GM23338 (cell line): ENCODE results near the gene TOMM7. TPM values are rescaled to one million over a fixed set of nuclear protein-coding genes. Genes with fewer than 3 reads are reported as not detected.

Experiments
- ATAC-seq: fragments of 200-7000 bp; cut with Tn5 transposase; 3 replicates; pipeline ENCODE4 v1.9.1; 2020
- DNase-seq: peaks from one replicate; pipeline ENCODE4 v3.0.0-alpha.2; 2015; ENCODE audit warnings: low spot score
- H2AFZ ChIP-seq: fragments of 200-600 bp; sonication (generic); 2 replicates; pipeline ENCODE4 v1.8.0; 2016; ENCODE audit warnings: antibody characterized with exemption, mild to moderate bottlenecking, moderate library complexity
- H3F3A ChIP-seq: fragments of 200-600 bp; sonication (generic); replicated peaks from 2 replicates; pipeline ENCODE4 v1.8.0; 2017; ENCODE audit warnings: antibody characterized with exemption, mixed run types, low read depth
- H3K27ac ChIP-seq: fragments of 200-600 bp; sonication (generic); 2 replicates; pipeline ENCODE4 v1.6.1; 2016; ENCODE audit warnings: low read depth
- H3K27me3 ChIP-seq: fragments of 200-600 bp; sonication (generic); 2 replicates; pipeline ENCODE4 v1.8.0; 2016; ENCODE audit warnings: mild to moderate bottlenecking, mixed run types, moderate library complexity; ENCODE audit not compliant: insufficient read depth
- H3K36me3 ChIP-seq: fragments of 200-600 bp; sonication (generic); 2 replicates; pipeline ENCODE4 v1.8.0; 2016; ENCODE audit warnings: mild to moderate bottlenecking; ENCODE audit not compliant: insufficient read depth
- H3K4me1 ChIP-seq: fragments of 200-600 bp; sonication (generic); 2 replicates; pipeline ENCODE4 v1.8.0; 2016; ENCODE audit warnings: mild to moderate bottlenecking, moderate library complexity; ENCODE audit not compliant: insufficient read depth
- H3K4me2 ChIP-seq: fragments of 200-600 bp; sonication (generic); 2 replicates; pipeline ENCODE4 v1.7.1; 2017; ENCODE audit warnings: mixed run types
- H3K4me3 ChIP-seq: fragments of 200-600 bp; sonication (generic); 2 replicates; pipeline ENCODE4 v1.6.1; 2016; ENCODE audit warnings: mixed run types
- H3K79me2 ChIP-seq: fragments of 200-600 bp; sonication (generic); replicated peaks from 2 replicates; pipeline ENCODE4 v1.8.0; 2017; ENCODE audit warnings: mild to moderate bottlenecking; ENCODE audit not compliant: insufficient read depth
- H3K9me2 ChIP-seq: fragments of 200-600 bp; sonication (generic); 2 replicates; pipeline ENCODE4 v1.8.0; 2017; ENCODE audit not compliant: insufficient read depth
- H4K20me1 ChIP-seq: fragments of 200-600 bp; sonication (generic); replicated peaks from 2 replicates; pipeline ENCODE4 v1.8.0; 2017; ENCODE audit warnings: mild to moderate bottlenecking; ENCODE audit not compliant: insufficient read depth
- H3K27ac Mint-ChIP-seq: 2 replicates; pipeline ENCODE4 v1.8.0; 2020; ENCODE audit warnings: inconsistent platforms, mild to moderate bottlenecking, moderate library complexity, mixed read lengths
- H3K27me3 Mint-ChIP-seq: 3 replicates; pipeline ENCODE4 v1.8.0; 2022; ENCODE audit warnings: low read depth, mild to moderate bottlenecking, moderate library complexity, mixed read lengths, inconsistent platforms; ENCODE audit not compliant: insufficient read depth, poor library complexity
- H3K36me3 Mint-ChIP-seq: 3 replicates; pipeline ENCODE4 v1.8.0; 2021; ENCODE audit warnings: low read depth, mild to moderate bottlenecking, inconsistent platforms, moderate library complexity, mixed read lengths
- H3K4me1 Mint-ChIP-seq: 3 replicates; pipeline ENCODE4 v1.8.0; 2020; ENCODE audit warnings: mild to moderate bottlenecking, inconsistent platforms, mixed read lengths
- H3K4me3 Mint-ChIP-seq: 3 replicates; pipeline ENCODE4 v1.8.0; 2021; ENCODE audit warnings: moderate library complexity, mild to moderate bottlenecking, inconsistent platforms, mixed read lengths
- H3K9me3 Mint-ChIP-seq: 3 replicates; pipeline ENCODE4 v1.8.0; 2020; ENCODE audit warnings: moderate library complexity, mild to moderate bottlenecking, inconsistent platforms, mixed read lengths
- CREB1 ChIP-seq: fragments of 250-450 bp; sonication (Bioruptor Pico); IDR thresholded peaks from 2 replicates; pipeline ENCODE4 v1.5.0; 2020; ENCODE audit warnings: low read depth, mild to moderate bottlenecking, moderate library complexity
- EZH2 ChIP-seq: fragments of 200-600 bp; sonication (generic); IDR thresholded peaks from one replicate; pipeline ENCODE4 v1.8.0; 2017; ENCODE audit warnings: antibody characterized with exemption, mild to moderate bottlenecking, low read depth; ENCODE audit not compliant: unreplicated experiment
- EZH2phosphoT487 ChIP-seq: fragments of 200-600 bp; sonication (generic); IDR thresholded peaks from one replicate; pipeline ENCODE4 v1.8.1; 2018; ENCODE audit warnings: antibody characterized with exemption; ENCODE audit not compliant: unreplicated experiment
- JUNB ChIP-seq: IDR thresholded peaks from one replicate; pipeline ENCODE4 v1.6.1; 2016; ENCODE audit warnings: antibody characterized with exemption; ENCODE audit not compliant: unreplicated experiment
- NANOG ChIP-seq: IDR thresholded peaks from 2 replicates; pipeline ENCODE4 v1.6.1; 2016; ENCODE audit warnings: antibody characterized with exemption, borderline replicate concordance
- POLR2AphosphoS5 ChIP-seq: IDR thresholded peaks from 2 replicates; pipeline ENCODE4 v1.6.1; 2016; ENCODE audit warnings: antibody characterized with exemption, low read depth
- STAT1 ChIP-seq: IDR thresholded peaks from one replicate; pipeline ENCODE4 v1.6.1; 2016; ENCODE audit warnings: antibody characterized with exemption; ENCODE audit not compliant: unreplicated experiment
- ZNF114 ChIP-seq: fragments of 250-450 bp; sonication (Bioruptor Pico); IDR thresholded peaks from 2 replicates; pipeline ENCODE4 v1.5.0; 2020; ENCODE audit warnings: mild to moderate bottlenecking, moderate library complexity
- ZNF331 ChIP-seq: fragments of 250-450 bp; sonication (Bioruptor Pico); IDR thresholded peaks from 2 replicates; pipeline ENCODE4 v1.5.0; 2020; ENCODE audit warnings: low read depth, mild to moderate bottlenecking, moderate library complexity
- polyA plus RNA-seq: library from polyadenylated mRNA; unstranded; fragments of >200 nt; fragmentation: Nextera tagmentation; extraction: Ambion mirVana; gene quantifications from 2 replicates; pipeline ENCODE4 v1.2.1, GENCODE V29; 2016
- total RNA-seq: library from RNA; depleted of rRNA; stranded (reverse); fragments of >200 nt; shearing (Covaris generic); gene quantifications from 2 replicates; pipeline ENCODE4 v1.2.3, GENCODE V29; 2014
- TF ChIP-seq, protein P1 (sequence below): IDR thresholded peaks from one replicate; pipeline ENCODE4 v1.6.1; 2018; ENCODE audit warnings: antibody characterized with exemption; ENCODE audit not compliant: unreplicated experiment
- TF ChIP-seq, protein P2 (sequence below): IDR thresholded peaks from 2 replicates; pipeline ENCODE4 v1.6.1; 2016; ENCODE audit warnings: antibody characterized with exemption
- TF ChIP-seq, protein P3 (sequence below), 2 experiments: fragments of 200-600 bp in 1 of 2; sonication (generic) in 1 of 2; conservative IDR thresholded peaks; 2 replicates each; pipeline versions ENCODE4 v1.5.1 to v1.6.1; 2016 to 2017; ENCODE audit warnings: antibody characterized with exemption in 2 of 2, low read depth in 2 of 2, mild to moderate bottlenecking in 2 of 2, moderate library complexity in 1 of 2
- TF ChIP-seq, protein P4 (sequence below): fragments of 250-450 bp; sonication (Bioruptor Pico); IDR thresholded peaks from 2 replicates; pipeline ENCODE4 v1.5.0; 2020; ENCODE audit warnings: mild to moderate bottlenecking, moderate library complexity

Gene TOMM7
- total and polyA plus RNA-seq, 2 experiments from 2014 or later, result 164 to 920 TPM

DNA sequence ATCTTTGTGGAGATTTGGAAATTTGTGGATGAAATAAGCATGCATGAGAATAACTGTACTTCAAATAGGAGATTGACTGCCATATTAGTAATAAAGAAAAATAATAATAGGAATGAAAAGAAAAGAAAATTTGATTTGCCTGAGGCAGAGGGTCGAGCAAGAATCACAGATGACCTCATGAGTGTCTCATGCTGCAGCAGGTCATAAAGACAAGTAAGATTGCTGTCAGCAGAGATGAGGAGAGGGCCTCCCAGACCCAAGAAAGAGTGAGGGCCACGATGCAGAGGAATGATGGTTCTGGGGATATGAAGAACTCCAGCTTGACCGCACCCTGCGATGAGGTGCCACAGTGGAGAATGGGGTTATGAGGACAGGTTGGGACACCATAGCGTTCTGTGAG, 39.2 kb downstream of the TOMM7 start:
- no peak overlapping the region for H3K4me2 ChIP-seq
- H3K9me2 ChIP-seq, result peaks cover 11% of the 10 kb centered on the region
- Mint-ChIP-seq H3K36me3 (no peaks in the 10 kb centered on the region), H3K27me3 (no peaks in the 10 kb centered on the region), H3K9me3 (peaks cover 2% of the 10 kb centered on the region; the same call in 1 of the 3 replicates), H3K4me3 (no peak overlapping the region), H3K27ac (no peak overlapping the region), H3K4me1 (no peaks in the 10 kb centered on the region; the same call in 2 of the 3 replicates)
- no peak overlapping the region for H3K4me3 ChIP-seq
- H3K27me3 ChIP-seq, result no peaks in the 10 kb centered on the region
- no peak overlapping the region for H3K27ac ChIP-seq
- no peak overlapping the region for H2AFZ ChIP-seq
- no peaks in the 10 kb centered on the region for H3K36me3 ChIP-seq
- H3K79me2 ChIP-seq, result no peaks in the 10 kb centered on the region
- no peak for DNase-seq
- ATAC-seq, result no peak
- H3F3A ChIP-seq, result no peaks in the 10 kb centered on the region
- no peaks in the 10 kb centered on the region for H4K20me1 ChIP-seq
- TF ChIP-seq, protein P1, sequence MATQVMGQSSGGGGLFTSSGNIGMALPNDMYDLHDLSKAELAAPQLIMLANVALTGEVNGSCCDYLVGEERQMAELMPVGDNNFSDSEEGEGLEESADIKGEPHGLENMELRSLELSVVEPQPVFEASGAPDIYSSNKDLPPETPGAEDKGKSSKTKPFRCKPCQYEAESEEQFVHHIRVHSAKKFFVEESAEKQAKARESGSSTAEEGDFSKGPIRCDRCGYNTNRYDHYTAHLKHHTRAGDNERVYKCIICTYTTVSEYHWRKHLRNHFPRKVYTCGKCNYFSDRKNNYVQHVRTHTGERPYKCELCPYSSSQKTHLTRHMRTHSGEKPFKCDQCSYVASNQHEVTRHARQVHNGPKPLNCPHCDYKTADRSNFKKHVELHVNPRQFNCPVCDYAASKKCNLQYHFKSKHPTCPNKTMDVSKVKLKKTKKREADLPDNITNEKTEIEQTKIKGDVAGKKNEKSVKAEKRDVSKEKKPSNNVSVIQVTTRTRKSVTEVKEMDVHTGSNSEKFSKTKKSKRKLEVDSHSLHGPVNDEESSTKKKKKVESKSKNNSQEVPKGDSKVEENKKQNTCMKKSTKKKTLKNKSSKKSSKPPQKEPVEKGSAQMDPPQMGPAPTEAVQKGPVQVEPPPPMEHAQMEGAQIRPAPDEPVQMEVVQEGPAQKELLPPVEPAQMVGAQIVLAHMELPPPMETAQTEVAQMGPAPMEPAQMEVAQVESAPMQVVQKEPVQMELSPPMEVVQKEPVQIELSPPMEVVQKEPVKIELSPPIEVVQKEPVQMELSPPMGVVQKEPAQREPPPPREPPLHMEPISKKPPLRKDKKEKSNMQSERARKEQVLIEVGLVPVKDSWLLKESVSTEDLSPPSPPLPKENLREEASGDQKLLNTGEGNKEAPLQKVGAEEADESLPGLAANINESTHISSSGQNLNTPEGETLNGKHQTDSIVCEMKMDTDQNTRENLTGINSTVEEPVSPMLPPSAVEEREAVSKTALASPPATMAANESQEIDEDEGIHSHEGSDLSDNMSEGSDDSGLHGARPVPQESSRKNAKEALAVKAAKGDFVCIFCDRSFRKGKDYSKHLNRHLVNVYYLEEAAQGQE, result no peak
- TF ChIP-seq, protein P2, sequence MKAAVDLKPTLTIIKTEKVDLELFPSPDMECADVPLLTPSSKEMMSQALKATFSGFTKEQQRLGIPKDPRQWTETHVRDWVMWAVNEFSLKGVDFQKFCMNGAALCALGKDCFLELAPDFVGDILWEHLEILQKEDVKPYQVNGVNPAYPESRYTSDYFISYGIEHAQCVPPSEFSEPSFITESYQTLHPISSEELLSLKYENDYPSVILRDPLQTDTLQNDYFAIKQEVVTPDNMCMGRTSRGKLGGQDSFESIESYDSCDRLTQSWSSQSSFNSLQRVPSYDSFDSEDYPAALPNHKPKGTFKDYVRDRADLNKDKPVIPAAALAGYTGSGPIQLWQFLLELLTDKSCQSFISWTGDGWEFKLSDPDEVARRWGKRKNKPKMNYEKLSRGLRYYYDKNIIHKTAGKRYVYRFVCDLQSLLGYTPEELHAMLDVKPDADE, result no peak
- TF ChIP-seq JUNB (no peak), EZH2phosphoT487 (no peak), NANOG (no peak), STAT1 (no peak), ZNF331 (CRISPR knock-in tag) (no peak), CREB1 (CRISPR knock-in tag) (no peak), EZH2 (no peak), POLR2AphosphoS5 (no peak), ZNF114 (no peak)
- TF ChIP-seq, protein P3, sequence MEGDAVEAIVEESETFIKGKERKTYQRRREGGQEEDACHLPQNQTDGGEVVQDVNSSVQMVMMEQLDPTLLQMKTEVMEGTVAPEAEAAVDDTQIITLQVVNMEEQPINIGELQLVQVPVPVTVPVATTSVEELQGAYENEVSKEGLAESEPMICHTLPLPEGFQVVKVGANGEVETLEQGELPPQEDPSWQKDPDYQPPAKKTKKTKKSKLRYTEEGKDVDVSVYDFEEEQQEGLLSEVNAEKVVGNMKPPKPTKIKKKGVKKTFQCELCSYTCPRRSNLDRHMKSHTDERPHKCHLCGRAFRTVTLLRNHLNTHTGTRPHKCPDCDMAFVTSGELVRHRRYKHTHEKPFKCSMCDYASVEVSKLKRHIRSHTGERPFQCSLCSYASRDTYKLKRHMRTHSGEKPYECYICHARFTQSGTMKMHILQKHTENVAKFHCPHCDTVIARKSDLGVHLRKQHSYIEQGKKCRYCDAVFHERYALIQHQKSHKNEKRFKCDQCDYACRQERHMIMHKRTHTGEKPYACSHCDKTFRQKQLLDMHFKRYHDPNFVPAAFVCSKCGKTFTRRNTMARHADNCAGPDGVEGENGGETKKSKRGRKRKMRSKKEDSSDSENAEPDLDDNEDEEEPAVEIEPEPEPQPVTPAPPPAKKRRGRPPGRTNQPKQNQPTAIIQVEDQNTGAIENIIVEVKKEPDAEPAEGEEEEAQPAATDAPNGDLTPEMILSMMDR (conservative IDR thresholded peaks at IDR 0.05; ENCODE audit: low read depth in 2 of 2), result no peak
- TF ChIP-seq, protein P4, sequence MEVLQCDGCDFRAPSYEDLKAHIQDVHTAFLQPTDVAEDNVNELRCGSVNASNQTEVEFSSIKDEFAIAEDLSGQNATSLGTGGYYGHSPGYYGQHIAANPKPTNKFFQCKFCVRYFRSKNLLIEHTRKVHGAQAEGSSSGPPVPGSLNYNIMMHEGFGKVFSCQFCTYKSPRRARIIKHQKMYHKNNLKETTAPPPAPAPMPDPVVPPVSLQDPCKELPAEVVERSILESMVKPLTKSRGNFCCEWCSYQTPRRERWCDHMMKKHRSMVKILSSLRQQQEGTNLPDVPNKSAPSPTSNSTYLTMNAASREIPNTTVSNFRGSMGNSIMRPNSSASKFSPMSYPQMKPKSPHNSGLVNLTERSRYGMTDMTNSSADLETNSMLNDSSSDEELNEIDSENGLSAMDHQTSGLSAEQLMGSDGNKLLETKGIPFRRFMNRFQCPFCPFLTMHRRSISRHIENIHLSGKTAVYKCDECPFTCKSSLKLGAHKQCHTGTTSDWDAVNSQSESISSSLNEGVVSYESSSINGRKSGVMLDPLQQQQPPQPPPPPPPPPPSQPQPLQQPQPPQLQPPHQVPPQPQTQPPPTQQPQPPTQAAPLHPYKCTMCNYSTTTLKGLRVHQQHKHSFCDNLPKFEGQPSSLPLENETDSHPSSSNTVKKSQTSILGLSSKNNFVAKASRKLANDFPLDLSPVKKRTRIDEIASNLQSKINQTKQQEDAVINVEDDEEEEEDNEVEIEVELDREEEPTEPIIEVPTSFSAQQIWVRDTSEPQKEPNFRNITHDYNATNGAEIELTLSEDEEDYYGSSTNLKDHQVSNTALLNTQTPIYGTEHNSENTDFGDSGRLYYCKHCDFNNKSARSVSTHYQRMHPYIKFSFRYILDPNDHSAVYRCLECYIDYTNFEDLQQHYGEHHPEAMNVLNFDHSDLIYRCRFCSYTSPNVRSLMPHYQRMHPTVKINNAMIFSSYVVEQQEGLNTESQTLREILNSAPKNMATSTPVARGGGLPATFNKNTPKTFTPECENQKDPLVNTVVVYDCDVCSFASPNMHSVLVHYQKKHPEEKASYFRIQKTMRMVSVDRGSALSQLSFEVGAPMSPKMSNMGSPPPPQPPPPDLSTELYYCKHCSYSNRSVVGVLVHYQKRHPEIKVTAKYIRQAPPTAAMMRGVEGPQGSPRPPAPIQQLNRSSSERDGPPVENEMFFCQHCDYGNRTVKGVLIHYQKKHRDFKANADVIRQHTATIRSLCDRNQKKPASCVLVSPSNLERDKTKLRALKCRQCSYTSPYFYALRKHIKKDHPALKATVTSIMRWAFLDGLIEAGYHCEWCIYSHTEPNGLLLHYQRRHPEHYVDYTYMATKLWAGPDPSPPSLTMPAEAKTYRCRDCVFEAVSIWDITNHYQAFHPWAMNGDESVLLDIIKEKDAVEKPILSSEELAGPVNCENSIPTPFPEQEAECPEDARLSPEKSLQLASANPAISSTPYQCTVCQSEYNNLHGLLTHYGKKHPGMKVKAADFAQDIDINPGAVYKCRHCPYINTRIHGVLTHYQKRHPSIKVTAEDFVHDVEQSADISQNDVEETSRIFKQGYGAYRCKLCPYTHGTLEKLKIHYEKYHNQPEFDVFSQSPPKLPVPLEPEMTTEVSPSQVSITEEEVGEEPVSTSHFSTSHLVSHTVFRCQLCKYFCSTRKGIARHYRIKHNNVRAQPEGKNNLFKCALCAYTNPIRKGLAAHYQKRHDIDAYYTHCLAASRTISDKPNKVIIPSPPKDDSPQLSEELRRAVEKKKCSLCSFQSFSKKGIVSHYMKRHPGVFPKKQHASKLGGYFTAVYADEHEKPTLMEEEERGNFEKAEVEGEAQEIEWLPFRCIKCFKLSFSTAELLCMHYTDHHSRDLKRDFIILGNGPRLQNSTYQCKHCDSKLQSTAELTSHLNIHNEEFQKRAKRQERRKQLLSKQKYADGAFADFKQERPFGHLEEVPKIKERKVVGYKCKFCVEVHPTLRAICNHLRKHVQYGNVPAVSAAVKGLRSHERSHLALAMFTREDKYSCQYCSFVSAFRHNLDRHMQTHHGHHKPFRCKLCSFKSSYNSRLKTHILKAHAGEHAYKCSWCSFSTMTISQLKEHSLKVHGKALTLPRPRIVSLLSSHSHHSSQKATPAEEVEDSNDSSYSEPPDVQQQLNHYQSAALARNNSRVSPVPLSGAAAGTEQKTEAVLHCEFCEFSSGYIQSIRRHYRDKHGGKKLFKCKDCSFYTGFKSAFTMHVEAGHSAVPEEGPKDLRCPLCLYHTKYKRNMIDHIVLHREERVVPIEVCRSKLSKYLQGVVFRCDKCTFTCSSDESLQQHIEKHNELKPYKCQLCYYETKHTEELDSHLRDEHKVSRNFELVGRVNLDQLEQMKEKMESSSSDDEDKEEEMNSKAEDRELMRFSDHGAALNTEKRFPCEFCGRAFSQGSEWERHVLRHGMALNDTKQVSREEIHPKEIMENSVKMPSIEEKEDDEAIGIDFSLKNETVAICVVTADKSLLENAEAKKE (CRISPR knock-in tag), result no peak
- H3K4me1 ChIP-seq, result no peaks in the 10 kb centered on the region
